ENCODE measurements around the gene KTI12.

- TF ChIP-seq POLR2AphosphoS5 (IDR thresholded peaks at IDR 0.05; ENCODE audit: low read depth, low read length) (no peak), CTCF (IDR thresholded peaks at IDR 0.05) (no peak), REST (IDR thresholded peaks at IDR 0.05; ENCODE audit: low read depth, low read length) (no peak), MXI1 (IDR thresholded peaks at IDR 0.05; ENCODE audit: low read depth, low read length) (no peak), TCF12 (IDR thresholded peaks at IDR 0.05) (no peak)
These were observed 25.4 kb downstream of the KTI12 start for GRCh38 chr1:52008071-52008809.

All from SK-N-SH (cell line).